HEK293 (cell line): ENCODE measurements around the gene PRELID1.

Experiments
- BCL6B ChIP-seq: fragments of 450-650 bp; formaldehyde crosslinking; IDR thresholded peaks from 2 replicates; pipeline ENCODE4 v1.5.1; 2017; ENCODE audit warnings: missing biosample characterization, missing genetic modification characterization
- CTCF ChIP-seq: fragments of 450-650 bp; formaldehyde crosslinking; IDR thresholded peaks from 2 replicates; pipeline ENCODE4 v1.5.1; 2016; ENCODE audit warnings: missing biosample characterization, missing genetic modification characterization
- MYNN ChIP-seq: fragments of 450-650 bp; formaldehyde crosslinking; IDR thresholded peaks from 2 replicates; pipeline ENCODE4 v1.5.1; 2016; ENCODE audit warnings: missing biosample characterization, missing genetic modification characterization, borderline replicate concordance
- OVOL3 ChIP-seq: fragments of 450-650 bp; formaldehyde crosslinking; IDR thresholded peaks from 2 replicates; pipeline ENCODE4 v1.5.1; 2016; ENCODE audit warnings: missing biosample characterization, missing genetic modification characterization
- SETDB1 ChIP-seq: IDR thresholded peaks from one replicate; pipeline ENCODE4 v1.6.1; 2017; ENCODE audit warnings: mild to moderate bottlenecking, low read length, moderate library complexity, mixed read lengths; ENCODE audit not compliant: insufficient read length
- SP2 ChIP-seq: fragments of 450-650 bp; formaldehyde crosslinking; IDR thresholded peaks from 2 replicates; pipeline ENCODE4 v1.5.1; 2016; ENCODE audit warnings: missing biosample characterization, missing genetic modification characterization
- ZNF10 ChIP-seq: fragments of 450-650 bp; formaldehyde crosslinking; IDR thresholded peaks from 2 replicates; pipeline ENCODE4 v1.5.1; 2017; ENCODE audit warnings: missing biosample characterization, missing genetic modification characterization
- ZNF114 ChIP-seq: fragments of 450-650 bp; formaldehyde crosslinking; IDR thresholded peaks from 2 replicates; pipeline ENCODE4 v1.5.0; 2017; ENCODE audit warnings: missing biosample characterization, missing genetic modification characterization
- ZNF211 ChIP-seq: fragments of 450-650 bp; formaldehyde crosslinking; IDR thresholded peaks from 2 replicates; pipeline ENCODE4 v1.5.1; 2016; ENCODE audit warnings: low read depth, missing biosample characterization, missing genetic modification characterization
- ZNF248 ChIP-seq: fragments of 450-650 bp; formaldehyde crosslinking; IDR thresholded peaks from 2 replicates; pipeline ENCODE4 v1.5.1; 2017; ENCODE audit warnings: missing biosample characterization, missing genetic modification characterization
- ZNF548 ChIP-seq: fragments of 450-650 bp; formaldehyde crosslinking; IDR thresholded peaks from 2 replicates; pipeline ENCODE4 v1.5.1; 2016; ENCODE audit warnings: missing biosample characterization, missing genetic modification characterization
- ZNF639 ChIP-seq: fragments of 450-650 bp; formaldehyde crosslinking; IDR thresholded peaks from 2 replicates; pipeline ENCODE4 v1.5.1; 2016; ENCODE audit warnings: missing biosample characterization, missing genetic modification characterization
- ZNF677 ChIP-seq: fragments of 450-650 bp; IDR thresholded peaks from 2 replicates; pipeline ENCODE4 v1.5.0; 2018; ENCODE audit warnings: missing biosample characterization, mild to moderate bottlenecking, missing genetic modification characterization, moderate library complexity
- ZNF76 ChIP-seq: fragments of 450-650 bp; formaldehyde crosslinking; IDR thresholded peaks from 2 replicates; pipeline ENCODE4; 2016; ENCODE audit warnings: low read depth, missing biosample characterization, missing genetic modification characterization, borderline replicate concordance

- TF ChIP-seq CTCF (tag by site-specific recombination) (no peak), ZNF114 (no peak), ZNF639 (tag by site-specific recombination) (no peak), ZNF10 (tag by site-specific recombination) (no peak), ZNF548 (tag by site-specific recombination) (no peak), ZNF677 (tag by site-specific recombination) (no peak), ZNF211 (tag by site-specific recombination) (no peak), MYNN (tag by site-specific recombination) (no peak), OVOL3 (tag by site-specific recombination) (no peak), SETDB1 (no peak), ZNF76 (no peak), ZNF248 (tag by site-specific recombination) (no peak), BCL6B (tag by site-specific recombination) (no peak), SP2 (tag by site-specific recombination) (no peak)
Observed at GRCh38 chr5:177355868-177356168, 52.2 kb downstream of the PRELID1 start.
